Astrocyte of the cerebellum (primary cell): ENCODE data around the gene SCARB1.
A peak's percentile ranks its signal among the peaks of the same experiment; 100 is the strongest.

ENCODE experiments used
- DNase-seq: peaks from one replicate; pipeline ENCODE4 v3.0.0-alpha.2; 2011; ENCODE audit warnings: low read depth
- H3K4me3 ChIP-seq: 2 replicates; pipeline ENCODE4 v1.5.1; 2011; ENCODE audit warnings: mild to moderate bottlenecking, low read depth, low read length, moderate library complexity
- CTCF ChIP-seq: IDR thresholded peaks from 2 replicates; pipeline ENCODE4 v1.5.1; 2012; ENCODE audit warnings: low read length, low read depth, moderate library complexity, mild to moderate bottlenecking; ENCODE audit errors: missing control alignments
- in situ Hi-C: cut with HindIII; loops from 2 replicates; pipeline ENCODE4 v1.10.0; 2017; ENCODE audit warnings: low sequenced_read_pairs

Gene SCARB1

GRCh38 chr12:124786061-124786964 lies 77.4 kb downstream of the SCARB1 start:
- H3K4me3 ChIP-seq: peak overlapping the region; percentile 44
- DNase-seq: peak; percentile 78
- in situ Hi-C loops: no loop called here
- no peak for TF ChIP-seq CTCF

- no peak overlapping the region for H3K4me3 ChIP-seq
- TF ChIP-seq CTCF: no peak
- in situ Hi-C loops: no loop called here
- no peak for DNase-seq
Observed at GRCh38 chr12:124784871-124785572, 78.6 kb downstream of the SCARB1 start.

- DNase-seq: no peak
- no peak for TF ChIP-seq CTCF
- no peak overlapping the region for H3K4me3 ChIP-seq
- in situ Hi-C loops: no loop called here
Observed at GRCh38 chr12:124783087-124783486, 80.6 kb downstream of the SCARB1 start.

GRCh38 chr12:124782132-124782531 lies 81.5 kb downstream of the SCARB1 start:
- in situ Hi-C loops: no loop called here
- DNase-seq: no peak
- no peak for TF ChIP-seq CTCF
- H3K4me3 ChIP-seq: no peak overlapping the region

GRCh38 chr12:124780752-124781685 lies 82.6 kb downstream of the SCARB1 start:
- no peak for TF ChIP-seq CTCF
- H3K4me3 ChIP-seq: no peak overlapping the region
- in situ Hi-C loops: no loop called here
- DNase-seq: no peak

- H3K4me3 ChIP-seq: no peak overlapping the region
- DNase-seq: no peak
- no peak for TF ChIP-seq CTCF
- in situ Hi-C loops: no loop called here
Observed at GRCh38 chr12:124780336-124780735, 83.3 kb downstream of the SCARB1 start.
